GM18499 (cell line): ENCODE results near the gene KRT3.

ENCODE experiments used
- ATAC-seq: cut with Tn5 transposase; IDR thresholded peaks from one replicate; pipeline ENCODE4 v1.9.1; 2021; ENCODE audit warnings: moderate number of reproducible peaks; ENCODE audit not compliant: insufficient read depth, unreplicated experiment

KRT3 gene

DNA sequence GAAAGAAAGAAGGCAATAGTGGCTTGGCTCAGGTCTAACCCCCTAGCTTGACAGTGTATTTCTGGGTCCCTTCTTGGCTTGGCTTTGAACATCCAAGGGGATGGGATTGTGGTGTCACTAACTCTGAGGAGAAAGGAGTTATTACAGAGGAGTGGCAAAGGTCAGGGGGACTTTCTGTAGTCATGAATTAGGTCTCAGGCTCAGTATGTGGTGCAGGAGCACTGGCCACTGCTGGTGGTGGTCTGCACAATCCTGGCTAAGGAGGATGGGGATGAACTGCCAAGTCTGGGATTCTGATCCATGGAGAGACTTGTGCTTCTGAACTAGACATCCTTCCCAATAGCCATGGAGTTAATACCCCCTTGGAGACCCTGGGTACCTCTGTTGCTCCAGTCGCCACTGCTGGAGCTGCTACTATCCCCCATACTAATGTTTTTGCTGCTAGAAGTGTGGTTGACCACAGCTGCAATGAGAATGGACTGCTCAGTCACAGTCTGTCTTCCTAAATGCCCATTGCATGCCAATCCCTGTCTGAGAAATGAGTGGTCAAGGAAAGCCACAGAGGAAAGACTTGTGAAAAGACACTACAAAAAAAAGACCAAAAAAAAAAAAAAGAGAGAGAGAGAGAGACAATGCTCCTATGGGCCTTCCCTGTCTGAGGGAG is 51.3 kb downstream of the KRT3 start:
- no peak for ATAC-seq

DNA sequence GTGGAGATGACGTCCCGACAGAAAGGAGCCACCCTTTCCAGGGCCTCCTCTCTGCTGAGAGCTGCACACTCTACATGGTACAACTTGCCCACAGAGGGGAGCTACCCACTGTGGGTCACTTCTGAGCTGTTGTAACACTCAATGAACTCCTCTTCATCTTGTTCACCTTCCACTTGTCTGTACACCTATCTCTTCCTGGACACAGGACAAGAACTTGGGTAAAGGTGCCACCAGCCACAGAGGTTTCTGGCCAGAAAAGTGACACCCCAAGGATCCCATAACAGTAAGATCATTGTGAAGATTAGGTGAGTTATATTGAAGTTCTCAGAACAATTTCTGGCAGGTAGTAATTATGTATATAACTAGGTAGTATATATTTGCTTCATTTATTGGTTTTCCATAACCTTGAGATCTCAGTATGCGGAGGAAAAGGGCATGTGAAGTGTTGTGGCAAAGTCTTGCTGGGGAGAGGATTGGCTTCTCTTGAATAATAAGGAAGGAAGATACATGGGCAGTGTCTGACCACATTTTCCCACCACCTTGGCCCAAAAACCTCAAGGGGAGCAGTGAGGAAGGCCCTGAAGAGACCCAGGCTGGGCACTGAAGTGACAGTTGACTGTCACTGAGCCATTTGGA is 53.0 kb downstream of the KRT3 start:
- no peak for ATAC-seq

DNA sequence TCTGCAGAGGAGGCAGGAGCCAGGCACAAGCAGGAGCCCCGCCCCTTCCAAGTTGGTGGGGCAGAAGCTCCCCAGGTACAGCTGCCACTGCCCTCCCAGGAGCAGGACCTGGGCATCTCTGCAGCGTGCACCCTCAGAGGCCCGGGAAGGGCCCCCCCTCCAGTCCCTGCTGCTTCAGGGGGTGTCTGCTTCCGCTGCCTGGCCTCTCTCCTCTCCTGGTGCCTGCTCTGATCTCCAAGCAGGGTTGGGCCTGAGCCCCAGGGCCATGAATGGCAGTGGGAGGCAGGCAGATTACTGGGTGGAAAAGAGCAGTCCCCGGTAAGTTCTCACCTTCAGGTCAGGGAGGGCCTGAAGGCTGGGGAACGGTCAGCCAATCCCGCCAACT is 53.7 kb downstream of the KRT3 start:
- ATAC-seq: no peak

DNA sequence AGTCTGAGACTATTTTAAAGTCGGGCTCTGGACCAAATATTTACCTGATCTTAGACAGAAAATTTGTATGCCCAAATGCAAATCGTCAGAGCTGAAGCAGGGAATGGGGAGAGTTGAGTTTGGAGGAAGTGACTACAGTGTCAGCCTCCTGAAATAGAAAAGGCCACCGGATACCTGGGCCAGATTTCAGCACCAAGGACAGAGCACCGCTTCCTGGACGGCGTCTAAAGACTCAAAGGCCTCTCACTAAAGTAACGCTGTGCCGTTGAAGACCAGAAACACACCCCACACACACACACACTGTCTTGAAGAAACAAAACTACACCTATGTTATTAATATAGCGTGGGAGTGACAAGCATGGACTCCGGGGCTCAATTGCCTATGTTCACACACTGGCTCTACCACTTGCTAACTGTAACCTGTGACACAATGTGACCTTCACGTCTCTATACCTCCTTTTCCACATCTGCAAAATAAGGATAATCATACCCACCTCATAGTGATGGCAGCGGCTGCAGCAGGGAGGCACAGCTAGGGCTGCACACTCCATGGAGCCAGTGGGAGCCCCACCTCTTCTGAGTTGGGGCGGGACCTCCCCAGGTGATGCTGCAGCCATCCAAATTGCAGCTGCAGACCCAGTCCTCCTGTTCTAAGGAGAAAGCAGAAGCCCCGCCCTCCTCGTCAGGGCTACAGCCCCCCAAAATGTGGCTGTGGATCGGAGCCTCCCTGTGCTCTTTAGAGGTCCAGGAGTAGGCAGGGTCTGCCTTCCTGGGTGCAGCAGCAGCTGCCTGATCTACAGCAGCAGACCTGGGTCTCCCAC is 54.3 kb downstream of the KRT3 start:
- ATAC-seq: no peak

DNA sequence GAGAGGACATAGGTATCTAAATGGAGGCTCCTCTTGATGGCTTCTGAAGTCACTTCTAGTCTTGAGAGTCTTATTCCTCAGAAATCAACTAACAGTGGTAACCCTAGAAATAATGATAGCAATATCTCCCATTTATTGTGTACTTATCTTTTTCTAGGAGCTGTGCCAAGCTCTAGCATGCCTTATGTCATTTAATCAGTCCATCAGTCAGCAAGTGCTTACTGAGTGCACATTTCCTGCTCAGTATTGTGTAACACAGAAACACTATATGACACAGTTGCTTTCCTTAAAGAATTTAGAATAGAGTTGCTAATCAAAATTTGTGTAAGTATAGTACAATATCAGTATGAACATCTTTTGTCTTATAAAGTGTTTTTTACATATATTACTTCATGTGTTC is 55.3 kb downstream of the KRT3 start:
- no peak for ATAC-seq

DNA sequence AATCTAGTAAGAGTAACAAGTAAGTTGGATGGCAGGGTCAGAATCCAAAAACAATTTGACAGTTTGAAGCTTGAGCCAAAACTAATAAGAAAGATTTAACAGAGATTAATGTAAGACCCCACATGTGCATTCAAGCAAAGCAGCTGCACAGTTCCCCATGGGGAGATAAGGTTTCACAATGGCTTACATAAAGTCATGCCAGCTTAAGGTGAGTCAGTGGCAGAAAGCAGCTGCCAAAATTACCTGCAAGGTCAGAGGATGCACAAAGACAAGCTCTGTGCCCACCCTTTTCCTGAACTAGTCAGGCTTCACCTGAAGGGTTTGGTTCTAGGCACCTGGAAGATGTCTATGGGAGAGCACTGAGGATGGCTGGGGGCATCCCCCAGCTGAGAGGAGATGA is 56.0 kb downstream of the KRT3 start:
- no peak for ATAC-seq
